HepG2 (cell line): ENCODE measurements around the gene FUT8.

Experiments used
- ARNT2 ChIP-seq: sonication (generic); formaldehyde crosslinking; IDR thresholded peaks from 2 replicates; pipeline ENCODE4 v1.8.0; 2022; ENCODE audit warnings: mild to moderate bottlenecking, low read depth, missing genetic modification reagents, moderate library complexity
- CTCF ChIP-seq: sonication (generic); formaldehyde crosslinking; IDR thresholded peaks from 2 replicates; pipeline ENCODE4 v1.5.0; 2020; ENCODE audit warnings: mild to moderate bottlenecking, missing genetic modification reagents, moderate library complexity
- FIP1L1 ChIP-seq: fragments of 200-400 bp; formaldehyde crosslinking; IDR thresholded peaks from 2 replicates; pipeline ENCODE4 v1.6.1; 2018; ENCODE audit warnings: low read depth, mild to moderate bottlenecking, low read length, moderate library complexity, borderline replicate concordance; ENCODE audit not compliant: insufficient read depth
- FOXM1 ChIP-seq: sonication (generic); formaldehyde crosslinking; IDR thresholded peaks from 2 replicates; pipeline ENCODE4 v1.5.0; 2020; ENCODE audit warnings: missing genetic modification reagents
- MAFG ChIP-seq: sonication (generic); formaldehyde crosslinking; IDR thresholded peaks from 2 replicates; pipeline ENCODE4 v1.5.1; 2020; ENCODE audit warnings: mild to moderate bottlenecking, missing genetic modification reagents
- MAZ ChIP-seq, 2 experiments: sonication (generic) in 1 of 2; formaldehyde crosslinking in 1 of 2; IDR thresholded peaks; 2 replicates each; pipeline versions ENCODE4 v1.5.0 to v1.6.1; 2012 to 2020; ENCODE audit warnings: low read depth in 2 of 2, mild to moderate bottlenecking in 2 of 2, borderline replicate concordance in 1 of 2, improper control_type of control experiment in 1 of 2, low read length in 1 of 2, missing genetic modification reagents in 1 of 2, moderate library complexity in 1 of 2
- POLR2AphosphoS5 ChIP-seq: IDR thresholded peaks from 2 replicates; pipeline ENCODE4 v1.6.1; 2012; ENCODE audit warnings: low read depth, low read length
- SNRNP70 ChIP-seq: fragments of 200-400 bp; formaldehyde crosslinking; IDR thresholded peaks from 2 replicates; pipeline ENCODE4 v1.6.1; 2017; ENCODE audit warnings: mild to moderate bottlenecking, low read depth, low read length, moderate library complexity
- SRSF4 ChIP-seq: fragments of 200-400 bp; formaldehyde crosslinking; IDR thresholded peaks from one replicate; pipeline ENCODE4 v1.6.1; 2018; ENCODE audit warnings: mild to moderate bottlenecking, low read depth, low read length, moderate library complexity; ENCODE audit not compliant: poor library complexity, severe bottlenecking
- TMF1 ChIP-seq: sonication (generic); formaldehyde crosslinking; IDR thresholded peaks from 2 replicates; pipeline ENCODE4 v1.8.1; 2022; ENCODE audit warnings: low read depth, missing genetic modification reagents
- ZBTB33 ChIP-seq: sonication (generic); formaldehyde crosslinking; IDR thresholded peaks from 2 replicates; pipeline ENCODE4 v1.4.0; 2020; ENCODE audit warnings: missing genetic modification reagents
- ZMYM4 ChIP-seq: sonication (generic); formaldehyde crosslinking; IDR thresholded peaks from 2 replicates; pipeline ENCODE4 v1.8.1; 2023; ENCODE audit warnings: mild to moderate bottlenecking, missing genetic modification reagents
- TF ChIP-seq, protein P1 (sequence below): sonication (generic); formaldehyde crosslinking; IDR thresholded peaks from 2 replicates; pipeline ENCODE4 v1.5.1; 2020; ENCODE audit warnings: missing genetic modification reagents, mild to moderate bottlenecking, borderline replicate concordance

GRCh38 chr14:65502676-65503124, 90.2 kb downstream of the FUT8 start:
- TF ChIP-seq CTCF (CRISPR knock-in tag) (no peak), ZMYM4 (no peak), MAFG (no peak), SNRNP70 (no peak), FIP1L1 (no peak), ZBTB33 (CRISPR knock-in tag) (no peak), SRSF4 (no peak), POLR2AphosphoS5 (no peak), ARNT2 (no peak), TMF1 (CRISPR knock-in tag) (no peak), FOXM1 (CRISPR knock-in tag) (no peak), MAZ (IDR thresholded peaks at IDR 0.05; ENCODE audit: borderline replicate concordance, low read depth, low read length) (no peak), MAZ (CRISPR knock-in tag; IDR thresholded peaks at IDR 0.05; ENCODE audit: low read depth) (no peak)
- TF ChIP-seq, protein P1, sequence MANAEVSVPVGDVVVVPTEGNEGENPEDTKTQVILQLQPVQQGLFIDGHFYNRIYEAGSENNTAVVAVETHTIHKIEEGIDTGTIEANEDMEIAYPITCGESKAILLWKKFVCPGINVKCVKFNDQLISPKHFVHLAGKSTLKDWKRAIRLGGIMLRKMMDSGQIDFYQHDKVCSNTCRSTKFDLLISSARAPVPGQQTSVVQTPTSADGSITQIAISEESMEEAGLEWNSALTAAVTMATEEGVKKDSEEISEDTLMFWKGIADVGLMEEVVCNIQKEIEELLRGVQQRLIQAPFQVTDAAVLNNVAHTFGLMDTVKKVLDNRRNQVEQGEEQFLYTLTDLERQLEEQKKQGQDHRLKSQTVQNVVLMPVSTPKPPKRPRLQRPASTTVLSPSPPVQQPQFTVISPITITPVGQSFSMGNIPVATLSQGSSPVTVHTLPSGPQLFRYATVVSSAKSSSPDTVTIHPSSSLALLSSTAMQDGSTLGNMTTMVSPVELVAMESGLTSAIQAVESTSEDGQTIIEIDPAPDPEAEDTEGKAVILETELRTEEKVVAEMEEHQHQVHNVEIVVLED (CRISPR knock-in tag) = no peak
